ENCODE results near the gene DNAI2.

DNA sequence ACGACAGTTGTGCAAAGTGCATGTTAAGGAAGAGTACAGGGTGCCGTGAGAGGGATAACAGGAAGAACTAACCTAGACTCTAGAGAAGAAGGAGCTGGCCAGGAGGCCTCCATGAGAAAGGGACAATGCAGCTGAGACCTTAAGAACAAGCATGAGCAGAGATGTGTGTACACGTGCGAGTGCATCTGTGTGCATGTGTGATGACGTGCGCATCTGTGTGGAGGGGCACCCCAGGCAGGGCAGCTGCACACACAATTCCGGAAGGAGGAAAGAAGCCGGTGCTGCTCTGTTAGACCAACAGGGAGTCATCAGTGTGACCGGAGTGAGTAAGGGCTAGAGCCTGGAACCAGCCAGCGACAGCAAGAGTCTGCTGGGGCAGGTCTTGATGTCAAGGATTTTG lies 44.4 kb downstream of the DNAI2 start:
- TF ChIP-seq CTCF (IDR thresholded peaks at IDR 0.05) (no peak), POLR2A (IDR thresholded peaks at IDR 0.05) (no peak)
